Liver (tissue), 9 donors: Measurements from ENCODE around the gene POLDIP2. TPM values are rescaled to one million over a fixed set of nuclear protein-coding genes. Genes with fewer than 3 reads are reported as not detected.
A peak's percentile ranks its signal among the peaks of the same experiment; 100 is the strongest.

Experiments
- DNase-seq: peaks from one replicate; pipeline ENCODE4 v3.0.0-alpha.2; 2017; ENCODE audit warnings: low spot score
- H3K27ac ChIP-seq, 2 donors: one replicate each; pipeline ENCODE4 v1.7.0; 2013; ENCODE audit warnings: inconsistent platforms in 2 of 2, low read length in 2 of 2, control low read depth in 1 of 2, low read depth in 1 of 2, mild to moderate bottlenecking in 1 of 2
- H3K27me3 ChIP-seq, 4 donors: one replicate each; pipeline versions ENCODE4 v1.6.1 to v1.7.0; 2013; ENCODE audit warnings: low read length in 3 of 4, inconsistent platforms in 1 of 4, mild to moderate bottlenecking in 1 of 4, moderate library complexity in 1 of 4; ENCODE audit not compliant: control insufficient read depth in 4 of 4, insufficient read depth in 4 of 4
- H3K36me3 ChIP-seq, 4 donors: one replicate each; pipeline versions ENCODE4 v1.6.1 to v1.7.0; 2013; ENCODE audit warnings: low read length in 3 of 4, mild to moderate bottlenecking in 3 of 4, low read depth in 1 of 4, moderate library complexity in 1 of 4; ENCODE audit not compliant: control insufficient read depth in 4 of 4, insufficient read depth in 3 of 4
- H3K4me1 ChIP-seq, 4 donors: one replicate each; pipeline versions ENCODE4 v1.6.1 to v1.7.0; 2013; ENCODE audit warnings: low read length in 3 of 4, mild to moderate bottlenecking in 3 of 4, moderate library complexity in 1 of 4; ENCODE audit not compliant: control insufficient read depth in 4 of 4, insufficient read depth in 4 of 4
- H3K4me3 ChIP-seq, 3 donors: one replicate each; pipeline versions ENCODE4 v1.6.1 to v1.7.0; 2013; ENCODE audit warnings: low read length in 3 of 3, control low read depth in 1 of 3, low read depth in 1 of 3, mild to moderate bottlenecking in 1 of 3
- H3K9ac ChIP-seq, 2 donors: one replicate each; pipeline ENCODE4 v1.7.0; 2013; ENCODE audit warnings: low read length in 2 of 2, mild to moderate bottlenecking in 2 of 2, moderate library complexity in 2 of 2, control low read depth in 1 of 2, low read depth in 1 of 2
- H3K9me3 ChIP-seq, 4 donors: one replicate each; pipeline versions ENCODE4 v1.6.1 to v1.7.0; 2013; ENCODE audit warnings: low read length in 3 of 4; ENCODE audit not compliant: control insufficient read depth in 4 of 4
- EGR1 ChIP-seq, 2 donors: IDR thresholded peaks; 2 replicates each; pipeline ENCODE4 v1.6.1; 2016 to 2018; ENCODE audit warnings: antibody characterized with exemption in 2 of 2, low read depth in 2 of 2
- FOXA2 ChIP-seq: IDR thresholded peaks from 2 replicates; pipeline ENCODE4 v1.6.1; 2016; ENCODE audit warnings: antibody characterized with exemption
- GABPA ChIP-seq, 2 donors: IDR thresholded peaks in 1 of 2; conservative IDR thresholded peaks in 1 of 2; 2 replicates each; pipeline ENCODE4 v1.6.1; 2016; ENCODE audit warnings: antibody characterized with exemption in 2 of 2, mild to moderate bottlenecking in 1 of 2, moderate library complexity in 1 of 2
- HNF4A ChIP-seq, 2 donors: conservative IDR thresholded peaks; 2 replicates each; pipeline ENCODE4 v1.6.1; 2016; ENCODE audit warnings: antibody characterized with exemption in 2 of 2, mild to moderate bottlenecking in 2 of 2
- HNF4G ChIP-seq: IDR thresholded peaks from 2 replicates; pipeline ENCODE4 v1.6.1; 2016; ENCODE audit warnings: antibody characterized with exemption
- JUND ChIP-seq, 2 donors: IDR thresholded peaks; 2 replicates each; pipeline ENCODE4 v1.6.1; 2016; ENCODE audit warnings: antibody characterized with exemption in 2 of 2
- RAD21 ChIP-seq, 2 donors: IDR thresholded peaks; 2 replicates each; pipeline ENCODE4 v1.6.1; 2016; ENCODE audit warnings: antibody characterized with exemption in 2 of 2, mild to moderate bottlenecking in 2 of 2
- RXRA ChIP-seq, 2 donors: IDR thresholded peaks; 2 replicates each; pipeline ENCODE4 v1.6.1; 2017 to 2018; ENCODE audit warnings: antibody characterized with exemption in 2 of 2, mild to moderate bottlenecking in 1 of 2
- SP1 ChIP-seq: IDR thresholded peaks from 2 replicates; pipeline ENCODE4 v1.6.1; 2018; ENCODE audit warnings: antibody characterized with exemption, mild to moderate bottlenecking
- YY1 ChIP-seq: IDR thresholded peaks from 2 replicates; pipeline ENCODE4 v1.6.1; 2016; ENCODE audit warnings: antibody characterized with exemption, mild to moderate bottlenecking
- WGBS: extraction: QIAGEN DNeasy Blood & Tissue Kit; methylation state at CpG from one replicate; pipeline ENCODE4 v1.1.7; 2013; 5-methylcytosine and 5-hydroxymethylcytosine counted together
- polyA plus RNA-seq, 2 donors: library from polyadenylated mRNA; stranded (reverse) in 1 of 2; unstranded in 1 of 2; fragments of 200-250 nt in 1 of 2; fragments of >200 nt in 1 of 2; fragmentation: Nextera tagmentation in 1 of 2; extraction: Ambion mirVana in 1 of 2; gene quantifications; one replicate each; pipeline versions ENCODE4 v1.2.1 to v1.2.3, GENCODE V29; 2013 to 2015
- total RNA-seq, 2 donors: library from RNA; depleted of rRNA; stranded (reverse); fragments of >200 nt; gene quantifications; one replicate each; pipeline ENCODE4 v1.2.3, GENCODE V29; 2014
- TF ChIP-seq, protein P1 (sequence below): fragments of 150-350 bp; IDR thresholded peaks from 2 replicates; pipeline ENCODE4 v1.5.1; 2017; ENCODE audit warnings: improper control_type of control experiment, low read depth, low read length; ENCODE audit not compliant: missing input control
- TF ChIP-seq, protein P2 (sequence below): IDR thresholded peaks from 2 replicates; pipeline ENCODE4 v1.6.1; 2016; ENCODE audit warnings: antibody characterized with exemption
- TF ChIP-seq, protein P3 (sequence below): IDR thresholded peaks from 2 replicates; pipeline ENCODE4 v1.6.1; 2016; ENCODE audit warnings: antibody characterized with exemption
- TF ChIP-seq, protein P4 (sequence below): IDR thresholded peaks from 2 replicates; pipeline ENCODE4 v1.6.1; 2016; ENCODE audit warnings: antibody characterized with exemption, mild to moderate bottlenecking
- TF ChIP-seq, protein P5 (sequence below): IDR thresholded peaks from 2 replicates; pipeline ENCODE4 v1.6.1; 2016; ENCODE audit warnings: antibody characterized with exemption
- donor health status: healthy.
- donor health status: healthy.
- donor health status: healthy.
- donor health status: healthy.
- donor health status: healthy.

The POLDIP2 gene
- total and polyA plus RNA-seq, 4 donors, result 65.5 to 150 (median 104) TPM

DNA sequence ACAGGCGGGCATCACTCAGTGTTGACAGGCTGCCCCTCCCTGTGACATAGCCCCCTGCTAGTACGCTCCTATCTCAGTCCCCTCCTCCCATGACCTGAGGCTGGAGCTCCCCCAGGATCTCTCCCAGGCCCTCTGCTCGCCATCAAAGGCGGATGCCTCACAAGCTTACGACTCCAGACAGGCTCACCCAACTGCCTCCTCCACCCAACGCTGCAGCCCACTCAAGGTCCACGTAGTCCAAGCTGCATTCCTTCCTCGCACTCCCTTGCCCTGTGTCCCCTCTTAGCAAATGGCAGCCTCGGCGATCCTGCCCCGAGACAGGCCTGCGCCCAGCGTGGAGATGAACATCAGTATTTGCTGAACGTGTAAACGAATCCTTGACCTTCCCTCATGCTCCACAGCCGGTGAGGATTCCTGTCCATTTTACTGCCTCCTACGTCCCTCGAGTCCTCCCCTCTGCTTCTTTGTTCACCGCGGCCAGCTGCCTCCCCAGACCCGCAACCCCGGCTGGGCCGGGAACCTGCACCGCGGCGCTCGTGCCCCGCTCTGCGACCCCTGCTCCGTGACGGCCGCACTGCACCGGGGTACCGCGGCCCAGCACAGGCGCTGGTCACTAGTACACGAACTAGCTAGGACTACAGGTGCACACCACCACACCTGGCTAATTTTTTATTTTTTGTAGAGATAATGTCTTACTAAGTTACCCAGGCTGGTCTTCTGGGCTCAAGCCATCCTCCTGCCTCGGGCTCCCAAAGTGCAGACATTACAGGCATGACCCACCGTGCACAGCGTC lies 39.2 kb downstream of the POLDIP2 start:
- H3K27ac ChIP-seq, result peak overlapping the region; percentile 20 to 21
- H3K27me3 ChIP-seq, result no peaks in the 10 kb centered on the region
- H3K4me1 ChIP-seq, result peaks cover 7 to 47% (median 29%) of the 10 kb centered on the region in 4 donors
- no peaks in the 10 kb centered on the region for H3K36me3 ChIP-seq
- TF ChIP-seq, protein P1, sequence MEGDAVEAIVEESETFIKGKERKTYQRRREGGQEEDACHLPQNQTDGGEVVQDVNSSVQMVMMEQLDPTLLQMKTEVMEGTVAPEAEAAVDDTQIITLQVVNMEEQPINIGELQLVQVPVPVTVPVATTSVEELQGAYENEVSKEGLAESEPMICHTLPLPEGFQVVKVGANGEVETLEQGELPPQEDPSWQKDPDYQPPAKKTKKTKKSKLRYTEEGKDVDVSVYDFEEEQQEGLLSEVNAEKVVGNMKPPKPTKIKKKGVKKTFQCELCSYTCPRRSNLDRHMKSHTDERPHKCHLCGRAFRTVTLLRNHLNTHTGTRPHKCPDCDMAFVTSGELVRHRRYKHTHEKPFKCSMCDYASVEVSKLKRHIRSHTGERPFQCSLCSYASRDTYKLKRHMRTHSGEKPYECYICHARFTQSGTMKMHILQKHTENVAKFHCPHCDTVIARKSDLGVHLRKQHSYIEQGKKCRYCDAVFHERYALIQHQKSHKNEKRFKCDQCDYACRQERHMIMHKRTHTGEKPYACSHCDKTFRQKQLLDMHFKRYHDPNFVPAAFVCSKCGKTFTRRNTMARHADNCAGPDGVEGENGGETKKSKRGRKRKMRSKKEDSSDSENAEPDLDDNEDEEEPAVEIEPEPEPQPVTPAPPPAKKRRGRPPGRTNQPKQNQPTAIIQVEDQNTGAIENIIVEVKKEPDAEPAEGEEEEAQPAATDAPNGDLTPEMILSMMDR, result no peak
- TF ChIP-seq FOXA2 (no peak), HNF4A (conservative IDR thresholded peaks at IDR 0.05) (no peak), GABPA (IDR thresholded peaks at IDR 0.05 in 1 of 2, conservative IDR thresholded peaks at IDR 0.05 in 1 of 2) (no peak)
- TF ChIP-seq, protein P2, sequence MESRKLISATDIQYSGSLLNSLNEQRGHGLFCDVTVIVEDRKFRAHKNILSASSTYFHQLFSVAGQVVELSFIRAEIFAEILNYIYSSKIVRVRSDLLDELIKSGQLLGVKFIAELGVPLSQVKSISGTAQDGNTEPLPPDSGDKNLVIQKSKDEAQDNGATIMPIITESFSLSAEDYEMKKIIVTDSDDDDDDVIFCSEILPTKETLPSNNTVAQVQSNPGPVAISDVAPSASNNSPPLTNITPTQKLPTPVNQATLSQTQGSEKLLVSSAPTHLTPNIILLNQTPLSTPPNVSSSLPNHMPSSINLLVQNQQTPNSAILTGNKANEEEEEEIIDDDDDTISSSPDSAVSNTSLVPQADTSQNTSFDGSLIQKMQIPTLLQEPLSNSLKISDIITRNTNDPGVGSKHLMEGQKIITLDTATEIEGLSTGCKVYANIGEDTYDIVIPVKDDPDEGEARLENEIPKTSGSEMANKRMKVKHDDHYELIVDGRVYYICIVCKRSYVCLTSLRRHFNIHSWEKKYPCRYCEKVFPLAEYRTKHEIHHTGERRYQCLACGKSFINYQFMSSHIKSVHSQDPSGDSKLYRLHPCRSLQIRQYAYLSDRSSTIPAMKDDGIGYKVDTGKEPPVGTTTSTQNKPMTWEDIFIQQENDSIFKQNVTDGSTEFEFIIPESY, result no peak
- TF ChIP-seq, protein P3, sequence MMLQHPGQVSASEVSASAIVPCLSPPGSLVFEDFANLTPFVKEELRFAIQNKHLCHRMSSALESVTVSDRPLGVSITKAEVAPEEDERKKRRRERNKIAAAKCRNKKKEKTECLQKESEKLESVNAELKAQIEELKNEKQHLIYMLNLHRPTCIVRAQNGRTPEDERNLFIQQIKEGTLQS, result no peak
- peak; percentile 46 for DNase-seq
- 27% methylated on average over 40 of the region's 40 CpGs for WGBS
- no peak overlapping the region for H3K9ac ChIP-seq
- H3K4me3 ChIP-seq, result peak overlapping the region; percentile 22 to 52 (median 34)
- no peaks in the 10 kb centered on the region for H3K9me3 ChIP-seq

DNA sequence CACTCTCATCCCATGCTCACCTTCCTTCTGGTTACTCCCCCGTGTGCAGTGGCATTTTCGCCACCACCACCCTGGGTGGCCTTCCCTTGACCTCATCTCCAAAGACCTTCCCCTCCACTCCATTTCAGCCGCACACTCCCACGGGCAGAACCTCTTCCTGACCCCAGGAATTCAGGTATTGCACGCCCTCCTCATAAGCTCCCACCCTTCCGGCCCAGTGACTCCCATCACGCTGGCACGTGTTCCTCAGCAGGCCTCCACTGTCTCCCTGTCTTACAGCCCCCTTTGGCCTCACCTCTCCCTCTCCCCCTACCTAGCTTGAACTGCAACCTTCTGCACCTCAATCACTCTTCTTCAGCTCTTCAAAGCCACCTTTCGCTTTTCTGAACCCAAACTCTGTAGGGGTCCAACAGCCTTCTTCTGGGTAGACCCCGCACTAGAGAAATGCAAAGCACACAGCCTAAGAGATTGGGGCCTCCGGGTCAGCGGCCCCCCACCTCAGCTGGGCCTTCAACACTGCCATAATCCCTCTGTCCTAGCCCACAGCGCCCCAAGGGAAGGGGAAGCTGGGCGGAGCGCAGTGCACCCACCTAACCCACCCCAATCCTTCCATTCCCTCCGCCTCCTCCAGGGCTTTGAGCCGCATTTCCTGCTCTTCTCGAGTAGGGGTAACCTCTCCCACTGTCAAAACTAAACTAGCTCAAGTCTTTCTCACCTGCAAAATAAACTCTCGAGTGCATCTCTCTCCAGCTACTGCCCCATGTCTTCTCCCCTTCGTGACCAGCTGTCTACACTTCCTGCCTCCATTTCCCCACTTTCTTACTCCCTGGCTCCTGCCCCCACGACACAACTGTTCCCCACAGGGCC lies 40.0 kb downstream of the POLDIP2 start:
- Histone ChIP-seq H3K36me3 (no peaks in the 10 kb centered on the region), H3K9me3 (no peaks in the 10 kb centered on the region), H3K27me3 (no peaks in the 10 kb centered on the region), H3K4me1 (peaks cover 6 to 40% (median 27%) of the 10 kb centered on the region in 4 donors), H3K4me3 (no peak overlapping the region), H3K9ac (no peak overlapping the region), H3K27ac (no peak overlapping the region)
- 92% methylated on average over 21 of the region's 21 CpGs for WGBS
- TF ChIP-seq, protein P4, sequence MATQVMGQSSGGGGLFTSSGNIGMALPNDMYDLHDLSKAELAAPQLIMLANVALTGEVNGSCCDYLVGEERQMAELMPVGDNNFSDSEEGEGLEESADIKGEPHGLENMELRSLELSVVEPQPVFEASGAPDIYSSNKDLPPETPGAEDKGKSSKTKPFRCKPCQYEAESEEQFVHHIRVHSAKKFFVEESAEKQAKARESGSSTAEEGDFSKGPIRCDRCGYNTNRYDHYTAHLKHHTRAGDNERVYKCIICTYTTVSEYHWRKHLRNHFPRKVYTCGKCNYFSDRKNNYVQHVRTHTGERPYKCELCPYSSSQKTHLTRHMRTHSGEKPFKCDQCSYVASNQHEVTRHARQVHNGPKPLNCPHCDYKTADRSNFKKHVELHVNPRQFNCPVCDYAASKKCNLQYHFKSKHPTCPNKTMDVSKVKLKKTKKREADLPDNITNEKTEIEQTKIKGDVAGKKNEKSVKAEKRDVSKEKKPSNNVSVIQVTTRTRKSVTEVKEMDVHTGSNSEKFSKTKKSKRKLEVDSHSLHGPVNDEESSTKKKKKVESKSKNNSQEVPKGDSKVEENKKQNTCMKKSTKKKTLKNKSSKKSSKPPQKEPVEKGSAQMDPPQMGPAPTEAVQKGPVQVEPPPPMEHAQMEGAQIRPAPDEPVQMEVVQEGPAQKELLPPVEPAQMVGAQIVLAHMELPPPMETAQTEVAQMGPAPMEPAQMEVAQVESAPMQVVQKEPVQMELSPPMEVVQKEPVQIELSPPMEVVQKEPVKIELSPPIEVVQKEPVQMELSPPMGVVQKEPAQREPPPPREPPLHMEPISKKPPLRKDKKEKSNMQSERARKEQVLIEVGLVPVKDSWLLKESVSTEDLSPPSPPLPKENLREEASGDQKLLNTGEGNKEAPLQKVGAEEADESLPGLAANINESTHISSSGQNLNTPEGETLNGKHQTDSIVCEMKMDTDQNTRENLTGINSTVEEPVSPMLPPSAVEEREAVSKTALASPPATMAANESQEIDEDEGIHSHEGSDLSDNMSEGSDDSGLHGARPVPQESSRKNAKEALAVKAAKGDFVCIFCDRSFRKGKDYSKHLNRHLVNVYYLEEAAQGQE, result no peak
- no peak for TF ChIP-seq HNF4G
- no peak for TF ChIP-seq HNF4A (conservative IDR thresholded peaks at IDR 0.05)
- TF ChIP-seq FOXA2, result no peak
- TF ChIP-seq RAD21 (IDR thresholded peaks at IDR 0.05), result no peak
- TF ChIP-seq EGR1 (IDR thresholded peaks at IDR 0.05; ENCODE audit: low read depth in 2 of 2), result no peak
- TF ChIP-seq, protein P5, sequence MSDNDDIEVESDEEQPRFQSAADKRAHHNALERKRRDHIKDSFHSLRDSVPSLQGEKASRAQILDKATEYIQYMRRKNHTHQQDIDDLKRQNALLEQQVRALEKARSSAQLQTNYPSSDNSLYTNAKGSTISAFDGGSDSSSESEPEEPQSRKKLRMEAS, result no peak
- no peak for TF ChIP-seq RXRA (IDR thresholded peaks at IDR 0.05)
- TF ChIP-seq, protein P3, result no peak
- TF ChIP-seq YY1, result no peak
- TF ChIP-seq SP1, result no peak
- TF ChIP-seq GABPA (IDR thresholded peaks at IDR 0.05 in 1 of 2, conservative IDR thresholded peaks at IDR 0.05 in 1 of 2), result no peak
- no peak for TF ChIP-seq JUND (IDR thresholded peaks at IDR 0.05)
- DNase-seq, result no peak
